Thymus (tissue), 11 donors: ENCODE data around the gene LDB1. TPM values are rescaled to one million over a fixed set of nuclear protein-coding genes. Genes with fewer than 3 reads are reported as not detected.

ENCODE experiments used
- DNase-seq, 9 donors: peaks; one replicate each; pipeline ENCODE4 v3.0.0-alpha.2; 2013; ENCODE audit warnings: low spot score in 9 of 9, low read depth in 6 of 9, missing footprints in 1 of 9
- H3K27ac ChIP-seq, 2 donors: one replicate each; pipeline ENCODE4 v1.5.1; 2013; ENCODE audit warnings: control low read depth in 1 of 2, low read depth in 1 of 2, low read length in 1 of 2, mild to moderate bottlenecking in 1 of 2, moderate library complexity in 1 of 2
- H3K27me3 ChIP-seq, 2 donors: one replicate each; pipeline ENCODE4 v1.5.1; 2013; ENCODE audit warnings: low read length in 1 of 2; ENCODE audit not compliant: control insufficient read depth in 2 of 2, insufficient read depth in 1 of 2
- H3K36me3 ChIP-seq, 2 donors: one replicate each; pipeline ENCODE4 v1.5.1; 2013; ENCODE audit warnings: low read length in 1 of 2, mild to moderate bottlenecking in 1 of 2, moderate library complexity in 1 of 2; ENCODE audit not compliant: control insufficient read depth in 2 of 2, insufficient read depth in 2 of 2
- H3K4me1 ChIP-seq, 2 donors: one replicate each; pipeline ENCODE4 v1.5.1; 2013; ENCODE audit warnings: low read length in 2 of 2; ENCODE audit not compliant: control insufficient read depth in 2 of 2, insufficient read depth in 2 of 2
- H3K4me3 ChIP-seq, 2 donors: one replicate each; pipeline ENCODE4 v1.5.1; 2013; ENCODE audit warnings: low read length in 2 of 2, control low read depth in 1 of 2, mild to moderate bottlenecking in 1 of 2
- H3K9me3 ChIP-seq, 2 donors: one replicate each; pipeline ENCODE4 v1.5.1; 2013; ENCODE audit warnings: low read length in 1 of 2, mild to moderate bottlenecking in 1 of 2; ENCODE audit not compliant: control insufficient read depth in 2 of 2, insufficient read depth in 1 of 2
- WGBS: extraction: QIAGEN DNeasy Blood & Tissue Kit; methylation state at CpG from one replicate; pipeline ENCODE4 v1.1.7; 2013; 5-methylcytosine and 5-hydroxymethylcytosine counted together
- polyA plus RNA-seq: library from polyadenylated mRNA; stranded (reverse); fragments of 200-250 nt; gene quantifications from one replicate; pipeline ENCODE4 v1.2.3, GENCODE V29; 2013
- total RNA-seq: library from RNA; stranded (reverse); fragments of 120-200 nt; gene quantifications from one replicate; pipeline ENCODE4 v1.2.4, GENCODE V29; 2013
- donor health status: healthy.

Gene LDB1
- total and polyA plus RNA-seq, 2 donors = 42.7 to 52.0 TPM

DNA sequence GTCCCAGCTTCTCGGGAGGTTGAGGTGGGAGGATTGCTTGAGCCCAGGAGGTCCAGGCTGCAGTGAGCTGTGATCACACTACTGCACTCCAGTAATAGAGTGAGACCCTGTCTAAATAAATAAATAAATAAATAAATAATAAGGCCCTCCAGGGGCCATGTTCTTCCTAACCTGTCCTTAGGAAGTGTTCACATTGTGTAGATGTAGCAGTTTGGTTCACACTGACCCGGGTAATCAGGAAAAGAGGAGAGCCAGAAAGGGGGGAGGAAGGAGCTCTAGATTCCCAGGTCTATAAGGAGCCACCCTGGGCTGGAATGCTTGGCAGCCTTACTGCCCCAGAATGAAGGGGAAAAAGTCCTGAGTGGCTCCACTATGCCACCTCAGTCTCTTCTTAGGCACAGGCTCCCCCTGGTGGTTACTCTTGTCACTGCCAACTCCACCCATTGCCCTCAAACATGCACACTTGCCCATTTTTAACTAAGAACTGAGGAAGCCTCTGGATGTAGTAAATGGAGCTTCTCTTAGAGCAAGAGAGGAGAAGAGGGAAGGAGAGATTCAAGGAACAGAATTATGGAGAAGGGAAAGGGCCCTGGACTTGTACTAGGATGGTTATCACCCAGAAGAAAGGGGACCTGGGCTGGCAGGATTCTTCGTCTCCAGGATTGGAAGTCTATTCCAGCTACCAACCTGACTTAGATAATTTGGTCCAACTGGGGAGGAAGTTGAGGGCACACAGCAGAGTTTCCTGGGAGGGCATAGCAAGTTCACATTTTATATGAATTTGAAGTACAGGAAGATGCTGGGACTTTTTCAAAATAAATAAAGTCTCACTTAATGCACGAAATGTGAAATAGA, 47.3 kb downstream of the LDB1 start:
- peak; percentile 49 to 86 (median 70) for DNase-seq
- WGBS = 91% methylated on average over 4 of the region's 4 CpGs

DNA sequence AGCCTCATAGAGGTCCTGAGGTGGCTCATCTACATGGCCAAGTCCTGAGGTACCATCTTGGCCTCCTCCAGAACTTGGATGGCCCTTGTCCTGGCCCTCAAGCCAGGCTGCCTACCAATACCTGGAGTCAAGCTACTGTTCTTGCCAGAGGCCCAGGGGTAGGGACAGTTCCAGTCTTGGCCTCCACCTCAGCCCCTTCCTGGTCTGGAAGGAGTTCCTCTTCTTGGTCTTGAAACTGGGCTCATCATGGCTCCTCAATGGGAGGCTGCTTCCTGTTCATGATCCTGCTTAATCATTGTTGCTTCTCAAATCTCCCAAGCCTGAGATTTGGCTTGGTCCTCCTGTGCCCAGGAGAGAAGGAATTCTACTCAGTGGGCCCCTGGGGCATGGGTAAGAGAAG, 51.1 kb downstream of the LDB1 start:
- no peak overlapping the region for H3K4me3 ChIP-seq
- H3K36me3 ChIP-seq = peaks cover 0 to 3% of the 10 kb centered on the region in 2 donors
- no peaks in the 10 kb centered on the region for H3K27me3 ChIP-seq
- H3K4me1 ChIP-seq = peaks cover 5 to 19% of the 10 kb centered on the region in 2 donors
- no peak overlapping the region for H3K27ac ChIP-seq
- H3K9me3 ChIP-seq = peaks cover 0 to 4% of the 10 kb centered on the region in 2 donors
- DNase-seq = no peak

More for the DNA sequence above, 47.3 kb downstream of the LDB1 start:
- H3K27ac ChIP-seq = no peak overlapping the region
- peaks cover 0 to 4% of the 10 kb centered on the region in 2 donors for H3K9me3 ChIP-seq
- H3K36me3 ChIP-seq = no peaks in the 10 kb centered on the region
- no peak overlapping the region for H3K4me3 ChIP-seq
- no peaks in the 10 kb centered on the region for H3K27me3 ChIP-seq
- H3K4me1 ChIP-seq = no peaks in the 10 kb centered on the region

DNA sequence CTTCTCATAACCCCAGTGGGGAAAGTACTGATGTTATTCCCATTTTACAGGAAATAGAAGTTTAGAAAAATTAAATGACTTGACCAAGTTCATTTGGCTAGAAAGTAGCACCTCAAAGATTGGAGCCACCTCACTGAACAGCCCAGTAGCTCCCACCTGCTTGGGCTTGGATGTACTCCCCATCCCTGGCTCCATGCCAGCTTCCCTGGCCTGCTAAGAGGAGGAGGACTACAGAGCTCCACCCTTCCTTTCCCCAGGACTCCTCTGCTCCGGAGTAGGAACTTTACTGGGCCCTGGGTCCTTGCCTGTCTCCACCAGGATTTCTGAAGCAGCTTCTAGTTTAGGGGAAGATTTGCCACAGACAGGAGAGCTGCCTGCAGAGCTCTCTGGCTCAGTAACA, 52.0 kb downstream of the LDB1 start:
- peaks cover 0 to 3% of the 10 kb centered on the region in 2 donors for H3K36me3 ChIP-seq
- no peaks in the 10 kb centered on the region for H3K27me3 ChIP-seq
- H3K4me1 ChIP-seq = peaks cover 5 to 19% of the 10 kb centered on the region in 2 donors
- no peak for DNase-seq
- no peak overlapping the region for H3K27ac ChIP-seq
- no peak overlapping the region for H3K4me3 ChIP-seq
- WGBS = 93% methylated on average over 1 of the region's 1 CpG
- H3K9me3 ChIP-seq = peaks cover 0 to 4% of the 10 kb centered on the region in 2 donors

DNA sequence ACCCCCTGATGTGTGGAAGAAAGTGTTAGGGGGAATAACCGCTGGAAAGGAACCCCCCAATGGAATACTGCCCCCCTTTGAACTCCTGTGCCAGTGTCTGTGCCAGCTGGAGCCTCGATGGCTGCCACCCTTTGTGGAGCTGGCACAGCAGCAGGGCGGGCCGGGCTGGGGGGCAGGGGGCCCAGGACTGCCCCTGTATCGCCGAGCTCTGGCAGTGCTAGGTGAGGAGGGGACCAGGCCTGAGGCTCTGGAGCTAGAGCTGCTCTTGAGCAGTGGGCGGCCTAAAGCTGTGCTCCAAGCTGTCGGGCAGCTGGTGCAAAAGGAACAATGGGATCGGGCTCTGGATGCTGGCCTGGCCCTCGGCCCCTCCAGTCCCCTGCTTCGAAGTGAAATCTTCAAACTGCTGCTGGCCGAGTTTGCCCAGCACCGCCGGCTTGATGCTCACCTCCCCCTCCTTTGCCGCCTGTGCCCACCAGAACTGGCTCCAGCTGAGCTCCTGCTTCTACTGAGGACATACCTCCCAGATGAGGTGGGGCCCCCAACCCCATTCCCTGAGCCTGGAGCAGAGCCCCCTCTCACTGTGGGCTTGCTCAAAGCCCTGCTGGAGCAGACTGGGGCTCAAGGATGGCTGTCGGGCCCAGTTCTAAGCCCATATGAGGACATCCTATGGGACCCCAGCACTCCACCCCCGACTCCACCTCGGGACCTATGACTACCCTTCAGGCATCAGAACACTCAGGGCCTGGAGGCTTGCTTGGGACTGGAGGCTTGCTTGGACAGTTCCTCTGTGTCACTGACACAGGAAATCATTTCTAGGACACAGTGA, 52.9 kb downstream of the LDB1 start:
- H3K4me1 ChIP-seq = peaks cover 5 to 19% of the 10 kb centered on the region in 2 donors
- H3K36me3 ChIP-seq = peaks cover 0 to 3% of the 10 kb centered on the region in 2 donors
- DNase-seq = no peak
- H3K9me3 ChIP-seq = peaks cover 0 to 4% of the 10 kb centered on the region in 2 donors
- no peak overlapping the region for H3K27ac ChIP-seq
- H3K27me3 ChIP-seq = no peaks in the 10 kb centered on the region
- 97% methylated on average over 18 of the region's 18 CpGs for WGBS
- no peak overlapping the region for H3K4me3 ChIP-seq

DNA sequence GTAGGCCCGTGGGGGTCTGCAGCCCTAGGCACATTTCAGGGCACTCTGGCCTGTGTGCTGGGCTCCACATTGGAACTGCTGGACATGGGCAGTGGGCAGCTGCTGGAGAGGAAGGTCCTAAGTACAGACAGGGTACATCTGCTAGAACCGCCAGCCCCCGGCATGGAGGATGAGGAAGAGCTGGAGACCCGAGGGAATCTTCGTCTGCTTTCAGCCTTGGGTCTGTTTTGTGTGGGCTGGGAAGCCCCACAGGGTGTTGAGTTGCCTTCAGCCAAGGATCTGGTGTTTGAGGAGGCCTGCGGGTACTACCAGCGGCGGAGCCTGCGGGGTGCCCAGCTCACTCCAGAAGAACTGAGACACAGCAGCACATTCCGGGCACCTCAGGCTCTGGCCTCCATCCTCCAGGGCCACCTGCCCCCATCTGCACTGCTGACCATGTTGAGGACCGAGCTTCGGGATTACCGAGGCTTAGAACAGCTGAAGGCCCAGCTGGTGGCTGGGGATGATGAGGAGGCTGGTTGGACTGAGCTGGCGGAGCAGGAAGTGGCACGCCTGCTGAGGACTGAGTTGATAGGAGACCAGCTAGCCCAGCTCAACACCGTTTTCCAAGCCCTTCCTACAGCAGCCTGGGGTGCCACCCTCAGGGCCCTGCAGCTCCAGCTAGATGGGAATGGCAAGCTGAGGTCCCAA, 53.6 kb downstream of the LDB1 start:
- Histone ChIP-seq H3K36me3 (peaks cover 0 to 3% of the 10 kb centered on the region in 2 donors), H3K4me1 (peaks cover 5 to 19% of the 10 kb centered on the region in 2 donors), H3K27me3 (no peaks in the 10 kb centered on the region), H3K9me3 (no peaks in the 10 kb centered on the region), H3K27ac (no peak overlapping the region), H3K4me3 (peak overlapping the region in 1 of 2 donors; percentile 55)
- DNase-seq = no peak
- WGBS = 95% methylated on average over 16 of the region's 16 CpGs

DNA sequence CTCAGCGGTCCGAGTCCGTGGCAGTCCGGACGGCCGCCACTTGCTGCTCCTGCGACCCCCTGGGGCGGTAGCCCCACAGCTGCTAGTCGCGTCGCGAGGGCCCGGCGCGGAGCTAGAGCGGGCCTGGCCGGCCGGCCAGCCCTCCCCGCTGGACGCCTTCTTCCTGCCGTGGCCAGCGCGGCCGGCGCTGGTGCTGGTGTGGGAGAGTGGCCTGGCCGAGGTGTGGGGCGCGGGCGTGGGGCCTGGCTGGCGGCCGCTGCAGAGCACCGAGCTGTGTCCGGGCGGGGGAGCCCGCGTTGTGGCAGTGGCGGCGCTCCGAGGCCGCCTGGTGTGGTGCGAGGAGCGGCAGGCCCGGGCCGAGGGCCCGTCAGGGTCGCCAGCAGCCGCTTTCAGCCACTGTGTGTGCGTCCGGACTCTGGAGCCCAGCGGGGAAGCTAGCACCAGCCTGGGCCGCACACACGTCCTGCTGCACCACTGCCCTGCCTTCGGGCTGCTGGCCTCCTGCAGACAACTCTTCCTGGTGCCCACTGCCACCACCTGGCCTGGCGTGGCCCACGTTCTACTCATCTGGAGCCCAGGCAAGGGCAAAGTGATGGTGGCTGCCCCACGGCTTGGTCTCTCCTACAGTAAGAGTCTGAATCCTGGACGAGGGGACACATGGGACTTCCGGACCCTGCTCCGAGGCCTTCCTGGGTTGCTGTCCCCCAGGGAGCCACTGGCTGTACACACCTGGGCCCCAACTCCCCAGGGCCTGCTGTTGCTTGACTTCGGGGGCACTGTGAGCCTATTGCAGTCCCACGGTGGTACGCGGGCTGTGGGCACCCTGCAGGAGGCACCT, 54.4 kb downstream of the LDB1 start:
- WGBS = 12% methylated on average over 63 of the region's 63 CpGs
- Histone ChIP-seq H3K4me3 (peak overlapping the region; percentile 55 to 76), H3K9me3 (no peaks in the 10 kb centered on the region), H3K27me3 (no peaks in the 10 kb centered on the region), H3K27ac (peak overlapping the region in 1 of 2 donors; percentile 84), H3K36me3 (peaks cover 0 to 3% of the 10 kb centered on the region in 2 donors), H3K4me1 (peaks cover 5 to 19% of the 10 kb centered on the region in 2 donors)
- peak in 1 of 9 donors; percentile 34 for DNase-seq

DNA sequence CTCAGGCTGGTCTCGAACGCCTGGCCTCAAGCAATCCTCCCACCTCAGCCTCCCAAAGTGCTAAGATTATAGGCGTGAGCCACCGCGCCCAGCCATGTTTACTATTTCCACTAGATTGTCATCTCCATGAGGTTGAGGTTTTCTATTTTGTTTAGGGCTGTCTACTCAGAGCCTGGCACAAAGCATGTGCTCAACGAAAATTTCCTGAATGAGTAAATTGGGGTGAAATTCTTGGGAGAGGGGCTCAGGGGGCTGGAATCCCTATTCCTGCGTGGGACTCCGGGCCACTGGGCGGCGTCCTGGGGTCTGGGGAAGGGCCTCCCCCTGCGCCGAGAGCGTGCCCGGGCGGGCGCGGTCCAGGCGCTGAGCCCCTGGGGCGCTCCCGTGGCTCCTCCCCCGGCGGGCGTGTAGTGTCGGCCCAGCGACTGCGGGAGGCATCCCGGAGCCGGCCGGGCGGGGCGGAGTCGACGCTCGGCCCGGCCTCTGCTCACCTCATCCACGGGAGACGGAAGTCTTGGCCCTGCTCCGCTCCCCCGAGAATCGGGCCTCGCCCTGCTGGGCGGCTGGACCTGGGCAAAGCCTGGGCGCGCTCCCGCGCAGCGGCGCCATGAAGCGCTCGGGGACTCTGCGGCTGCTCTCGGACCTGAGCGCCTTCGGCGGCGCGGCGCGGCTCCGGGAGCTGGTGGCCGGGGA, 55.2 kb downstream of the LDB1 start, which contains the start of gene HPS6:
HPS6 (plus strand) TSS at position 482 of the 693 bp plus-strand sequence; CDS start at position 608, 126 bp downstream.
- peak within 1 kb of the TSS; percentile 55 to 76 for H3K4me3 ChIP-seq
- peak within 1 kb of the TSS; percentile 50 to 84 for H3K27ac ChIP-seq
- H3K9me3 ChIP-seq = no peaks in the 10 kb centered on the region
- H3K4me1 ChIP-seq = peaks cover 5 to 19% of the 10 kb centered on the region in 2 donors
- WGBS = 2% methylated on average over 61 of the region's 61 CpGs
- DNase-seq = peak; percentile 40 to 89 (median 73)
- H3K27me3 ChIP-seq = no peaks in the 10 kb centered on the region
- H3K36me3 ChIP-seq = peaks cover 0 to 3% of the 10 kb centered on the region in 2 donors

DNA sequence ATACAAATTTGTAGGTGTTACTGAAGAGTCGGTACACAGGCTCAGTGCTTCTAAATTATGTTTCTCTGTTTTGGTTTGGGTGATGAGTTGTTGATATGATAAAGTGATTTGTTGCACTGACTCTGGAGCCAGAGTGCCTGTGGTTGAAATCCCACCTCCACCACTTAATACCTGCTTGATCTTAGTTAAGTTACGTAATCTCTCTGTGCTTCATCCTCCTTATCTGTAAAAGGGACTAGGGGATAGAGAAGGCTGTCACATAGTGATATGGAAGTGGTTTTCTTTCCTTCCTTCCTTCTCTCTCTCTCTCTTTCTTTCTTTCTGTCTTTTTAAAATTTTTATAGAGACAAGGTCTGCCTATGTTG, 55.7 kb downstream of the LDB1 start:
- no peaks in the 10 kb centered on the region for H3K27me3 ChIP-seq
- peaks cover 0 to 3% of the 10 kb centered on the region in 2 donors for H3K36me3 ChIP-seq
- DNase-seq = no peak
- peak overlapping the region; percentile 55 to 76 for H3K4me3 ChIP-seq
- peak overlapping the region in 1 of 2 donors; percentile 50 for H3K27ac ChIP-seq
- WGBS = 76% methylated on average over 2 of the region's 2 CpGs
- no peaks in the 10 kb centered on the region for H3K9me3 ChIP-seq
- peaks cover 5 to 19% of the 10 kb centered on the region in 2 donors for H3K4me1 ChIP-seq
